AG09319 (cell line): ENCODE data around the gene PRKCSH.
"Not testable (repeated sequence)": the region's sequence is repeated elsewhere in the genome, so short reads cannot be mapped to it uniquely, and the experiment has no call there.

Experiments
- DNase-seq: peaks from one replicate; pipeline ENCODE4 v3.0.0-alpha.2; 2010; ENCODE audit warnings: low read depth; ENCODE audit errors: extremely low read depth
- TF ChIP-seq, protein P1 (sequence below): IDR thresholded peaks from 2 replicates; pipeline ENCODE4 v1.5.1; 2011; ENCODE audit warnings: low read depth, mild to moderate bottlenecking, inconsistent platforms, low read length, moderate library complexity

Gene PRKCSH

DNA sequence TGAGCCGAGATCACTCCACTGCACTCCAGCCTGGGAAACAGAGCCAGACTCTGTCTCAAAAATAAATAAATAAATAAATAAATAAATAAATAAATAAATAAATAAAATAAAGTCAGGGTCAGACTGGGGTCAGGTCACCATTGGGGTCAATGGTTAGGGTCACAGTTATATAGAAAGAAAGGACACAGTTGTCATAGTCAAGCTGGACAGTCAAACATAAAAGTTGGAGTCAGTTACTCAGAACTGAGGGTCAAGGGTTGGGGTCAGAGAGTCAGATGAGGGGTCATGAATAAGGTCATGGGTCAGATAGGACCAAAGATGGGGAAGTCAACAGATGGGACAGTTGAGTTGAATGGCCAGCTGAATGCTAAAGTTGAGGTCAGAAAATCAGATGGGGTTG, 34.6 kb upstream of the PRKCSH start:
- TF ChIP-seq, protein P1, sequence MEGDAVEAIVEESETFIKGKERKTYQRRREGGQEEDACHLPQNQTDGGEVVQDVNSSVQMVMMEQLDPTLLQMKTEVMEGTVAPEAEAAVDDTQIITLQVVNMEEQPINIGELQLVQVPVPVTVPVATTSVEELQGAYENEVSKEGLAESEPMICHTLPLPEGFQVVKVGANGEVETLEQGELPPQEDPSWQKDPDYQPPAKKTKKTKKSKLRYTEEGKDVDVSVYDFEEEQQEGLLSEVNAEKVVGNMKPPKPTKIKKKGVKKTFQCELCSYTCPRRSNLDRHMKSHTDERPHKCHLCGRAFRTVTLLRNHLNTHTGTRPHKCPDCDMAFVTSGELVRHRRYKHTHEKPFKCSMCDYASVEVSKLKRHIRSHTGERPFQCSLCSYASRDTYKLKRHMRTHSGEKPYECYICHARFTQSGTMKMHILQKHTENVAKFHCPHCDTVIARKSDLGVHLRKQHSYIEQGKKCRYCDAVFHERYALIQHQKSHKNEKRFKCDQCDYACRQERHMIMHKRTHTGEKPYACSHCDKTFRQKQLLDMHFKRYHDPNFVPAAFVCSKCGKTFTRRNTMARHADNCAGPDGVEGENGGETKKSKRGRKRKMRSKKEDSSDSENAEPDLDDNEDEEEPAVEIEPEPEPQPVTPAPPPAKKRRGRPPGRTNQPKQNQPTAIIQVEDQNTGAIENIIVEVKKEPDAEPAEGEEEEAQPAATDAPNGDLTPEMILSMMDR = no peak
- no peak for DNase-seq

DNA sequence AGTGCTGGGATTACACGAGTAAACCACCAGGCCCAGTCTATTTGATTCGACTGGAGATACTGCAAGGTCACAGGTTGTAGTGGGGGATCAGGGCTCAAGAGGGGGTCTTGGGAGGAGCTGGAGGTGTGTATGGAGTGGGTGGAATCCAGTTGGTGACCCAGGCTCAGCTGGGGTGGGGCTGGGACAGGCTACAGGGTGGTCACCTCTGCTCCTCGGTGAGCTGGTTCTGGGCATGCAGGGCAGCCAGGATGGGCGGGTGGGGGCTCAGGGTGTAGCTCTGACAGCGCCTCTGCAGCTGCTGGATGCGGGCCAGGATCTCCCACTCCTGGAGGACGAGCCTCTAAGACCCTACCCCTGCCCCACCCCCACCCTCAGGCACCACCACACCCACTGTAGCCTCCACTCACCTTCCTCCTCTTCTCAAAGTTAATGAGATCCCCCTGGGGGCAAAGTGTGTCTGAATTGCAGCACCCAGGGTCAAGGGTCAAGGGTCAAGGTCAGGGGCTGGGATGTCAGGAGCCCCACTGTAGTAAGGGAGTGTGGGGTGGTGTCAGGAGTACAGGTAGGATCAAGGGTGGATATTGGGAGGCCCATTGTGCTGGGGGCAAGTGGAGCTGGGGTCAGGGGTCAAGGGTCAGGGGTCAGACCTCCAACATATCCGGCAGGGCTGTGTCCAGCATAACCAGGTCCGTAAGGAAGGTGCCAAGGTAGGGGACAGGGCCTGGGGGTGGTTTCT, 33.5 kb upstream of the PRKCSH start:
- no peak for DNase-seq
- TF ChIP-seq, protein P1 = no peak

DNA sequence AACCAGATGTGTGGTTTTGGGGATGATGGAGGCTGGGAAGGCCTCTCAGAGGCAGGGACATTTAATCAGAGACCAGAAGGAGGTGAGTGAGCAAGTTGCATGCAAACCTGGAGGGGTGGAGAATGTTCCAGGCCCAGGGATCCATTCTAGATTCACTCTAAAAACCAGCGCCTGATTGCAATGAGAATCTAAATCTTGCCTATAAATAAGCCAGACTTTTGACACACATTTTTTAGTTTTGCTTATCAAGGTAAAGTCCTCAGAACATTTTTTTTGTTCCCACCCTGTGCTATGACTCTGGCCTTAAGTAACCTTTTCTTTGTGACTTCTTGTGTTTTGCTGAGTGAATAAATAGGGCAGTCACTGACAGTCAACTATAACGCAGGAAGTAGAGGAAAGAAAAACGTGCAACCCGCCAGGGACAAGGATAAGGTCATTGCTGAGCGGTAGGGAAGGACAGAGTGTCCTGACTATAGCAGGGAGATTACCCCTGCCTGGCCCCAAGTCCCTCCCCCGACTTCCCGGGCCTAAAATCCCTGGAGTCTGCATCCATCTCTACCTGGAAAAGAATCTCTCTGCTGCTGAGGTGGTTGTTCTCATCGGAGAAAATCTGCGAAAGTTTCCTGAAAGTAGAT, 30.7 kb upstream of the PRKCSH start:
- no peak for DNase-seq
- TF ChIP-seq, protein P1 = no peak

DNA sequence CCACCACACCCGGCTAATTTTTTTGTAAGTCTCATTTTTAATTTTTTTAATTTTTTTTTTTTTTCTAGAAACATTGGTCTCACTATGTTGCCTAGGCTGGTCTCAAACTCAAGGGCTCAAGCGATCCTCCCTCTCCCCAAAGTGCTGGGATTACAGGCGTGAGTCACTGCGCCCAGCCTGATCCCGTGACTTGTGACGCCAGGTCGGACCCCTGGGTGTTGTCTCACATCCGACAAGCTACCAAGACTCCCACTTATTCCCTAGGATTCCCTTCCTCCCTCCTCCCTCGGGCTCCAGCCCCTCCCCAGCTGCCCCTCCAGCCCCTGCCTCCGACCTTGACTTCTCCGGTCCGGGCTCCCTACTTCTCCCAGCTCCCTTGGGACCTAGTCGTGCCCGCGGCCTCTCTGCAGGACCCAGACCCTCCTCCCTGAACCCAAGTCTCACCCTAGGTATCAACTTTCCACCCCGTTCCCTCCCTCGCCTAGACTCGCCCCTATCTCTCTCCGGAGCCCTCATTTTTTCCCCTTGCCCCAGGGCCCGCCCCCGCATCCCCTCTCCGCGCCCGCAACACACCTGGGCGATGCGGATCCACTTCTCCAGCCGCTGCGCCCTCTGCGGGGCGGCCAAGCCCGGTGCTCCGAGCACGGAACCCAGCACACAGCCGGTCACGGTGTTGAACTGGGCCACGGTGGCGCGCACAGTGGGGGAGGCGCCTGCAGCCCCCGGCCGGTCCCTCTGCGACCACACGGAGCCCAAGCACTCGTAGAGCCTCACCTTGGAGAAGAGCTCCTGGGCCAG, 29.4 kb upstream of the PRKCSH start:
- TF ChIP-seq, protein P1 = peak; percentile 18
- DNase-seq = no peak

DNA sequence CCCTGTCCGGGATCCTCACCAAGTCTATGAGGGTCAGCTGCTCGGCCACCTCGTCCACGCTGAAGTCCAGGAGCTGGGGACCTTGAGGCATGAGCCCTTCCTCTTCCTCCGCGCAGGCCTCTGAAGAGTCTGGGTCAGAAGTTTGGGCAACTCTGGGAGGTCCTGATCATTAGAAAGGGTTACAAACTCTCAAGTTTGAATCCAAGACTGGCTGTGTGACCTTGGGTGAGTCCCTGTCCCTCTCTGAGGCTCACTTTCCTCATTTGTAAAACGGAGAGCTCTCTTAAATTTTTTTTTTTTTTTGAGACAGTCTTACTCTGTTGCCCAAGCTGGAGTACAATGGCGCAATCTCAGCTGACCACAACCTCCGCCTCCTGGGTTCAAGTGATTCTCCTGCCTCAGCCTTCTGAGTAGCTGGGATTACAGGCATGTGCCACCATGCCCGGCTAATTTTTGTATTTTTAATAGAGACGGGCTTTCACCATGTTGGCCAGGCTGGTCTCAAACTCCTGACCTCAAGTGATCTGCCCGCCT, 28.7 kb upstream of the PRKCSH start:
- DNase-seq = not testable (repeated sequence)

DNA sequence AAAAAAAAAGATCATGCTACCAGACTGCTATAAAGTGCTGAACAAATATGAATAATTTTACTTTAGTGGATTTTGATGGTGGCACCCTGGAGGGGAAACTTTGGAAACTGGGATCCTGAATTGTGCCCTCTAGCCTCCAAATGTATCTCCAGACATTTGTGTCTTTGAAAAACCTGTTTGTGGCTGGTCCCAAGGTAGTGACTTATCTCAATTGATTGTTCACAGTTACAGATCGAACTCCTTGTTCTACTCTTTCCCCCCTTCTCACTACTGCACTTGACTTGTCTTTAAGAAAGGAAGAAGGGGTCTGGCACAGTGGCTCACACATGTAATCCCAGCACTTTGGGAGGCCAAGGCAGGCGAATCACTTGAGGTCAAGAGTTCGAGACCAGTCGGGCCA, 26.8 kb upstream of the PRKCSH start:
- TF ChIP-seq, protein P1 = no peak
- no peak for DNase-seq

DNA sequence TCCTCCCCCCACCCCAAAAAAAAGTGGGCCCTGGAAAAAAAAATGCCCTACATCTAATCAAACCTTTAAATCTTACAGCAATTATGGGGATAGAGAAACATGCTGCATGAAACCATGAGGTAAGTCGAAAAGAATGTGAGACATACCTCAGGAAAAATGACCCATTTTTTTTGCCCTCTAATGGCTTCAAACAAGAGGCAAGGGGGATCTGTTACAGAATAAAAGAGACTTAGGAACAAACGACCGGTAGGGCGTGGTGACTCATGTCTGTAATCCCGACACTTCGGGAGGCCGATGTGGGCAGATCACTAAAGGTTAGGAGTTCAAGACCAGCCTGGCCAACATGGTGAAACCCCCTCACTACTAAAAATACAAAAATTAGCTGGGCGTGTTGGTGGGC, 24.8 kb upstream of the PRKCSH start:
- DNase-seq = no peak
- TF ChIP-seq, protein P1 = no peak
